Glomerular visceral epithelial cell (primary cell): ENCODE results near the gene TCL1B.

Experiments
- DNase-seq: peaks from one replicate; pipeline ENCODE4 v3.0.0-alpha.2; 2016; ENCODE audit errors: extremely low spot score

Gene TCL1B

DNA sequence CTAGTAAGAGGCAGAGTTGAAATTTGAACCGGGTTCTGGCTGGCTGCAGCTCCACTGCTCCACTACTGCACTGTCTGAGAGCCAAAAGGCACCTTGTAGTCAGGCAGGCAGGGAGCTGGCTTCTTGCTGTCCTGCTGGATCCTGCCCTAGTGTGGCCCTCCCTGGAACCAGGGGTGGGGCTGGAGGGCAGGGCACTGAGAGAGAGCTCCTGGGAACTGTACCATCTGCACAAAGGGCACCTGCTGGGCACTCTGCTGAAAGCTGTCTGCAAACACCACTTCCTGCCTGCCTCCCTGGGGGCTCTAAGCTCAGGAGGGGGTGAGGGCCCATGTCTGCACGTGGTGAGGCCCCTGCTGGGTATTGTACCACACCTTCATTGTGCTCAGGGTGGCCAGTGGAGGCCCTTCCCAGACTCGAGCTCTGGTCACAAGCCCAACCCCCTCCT is 19.0 kb upstream of the TCL1B start:
- DNase-seq: no peak

DNA sequence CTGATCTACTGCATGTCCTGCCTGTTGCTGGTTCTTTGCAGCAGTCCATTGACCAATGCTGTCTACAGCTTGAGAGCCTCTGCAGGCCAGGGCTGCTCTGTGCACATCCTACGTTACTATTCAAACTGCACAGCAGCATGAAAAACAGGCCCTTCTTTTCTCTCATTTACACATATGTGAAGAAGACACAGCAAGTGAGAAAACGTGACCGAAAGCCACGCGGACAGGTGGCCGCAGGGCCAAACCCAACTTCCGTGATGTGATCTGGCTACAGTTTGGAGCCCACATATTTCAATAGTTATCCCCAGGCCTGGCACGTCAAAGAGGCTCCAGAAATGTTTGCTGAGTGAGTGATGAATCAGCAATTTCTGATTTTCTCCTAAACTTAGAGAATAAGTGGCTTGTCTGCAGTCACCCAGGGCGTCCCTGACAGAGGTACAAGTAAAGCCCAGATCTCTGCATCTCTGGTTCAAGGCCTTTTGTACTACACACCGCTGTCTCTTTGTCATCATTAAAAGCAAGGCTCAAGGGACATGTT is 17.9 kb upstream of the TCL1B start:
- no peak for DNase-seq

DNA sequence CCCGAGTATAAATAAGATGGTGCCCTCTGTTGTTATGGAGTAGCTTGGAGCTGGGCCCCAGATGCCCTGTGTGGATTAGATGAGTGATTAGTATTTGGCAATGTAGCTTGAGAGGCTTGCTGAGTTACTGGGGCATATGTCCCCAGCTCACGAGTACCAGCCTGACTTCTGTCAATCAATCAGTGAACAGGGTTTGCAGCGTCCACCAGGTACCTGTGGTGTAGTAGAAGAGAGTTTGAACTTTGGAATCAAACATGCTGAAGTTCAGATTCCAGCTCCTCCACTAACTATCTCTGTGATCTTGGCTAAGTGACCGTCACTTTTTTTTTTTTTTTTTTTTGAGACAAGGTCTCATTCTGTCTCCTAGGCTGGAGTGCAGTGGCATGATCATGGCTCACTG is 11.6 kb upstream of the TCL1B start:
- no peak for DNase-seq

DNA sequence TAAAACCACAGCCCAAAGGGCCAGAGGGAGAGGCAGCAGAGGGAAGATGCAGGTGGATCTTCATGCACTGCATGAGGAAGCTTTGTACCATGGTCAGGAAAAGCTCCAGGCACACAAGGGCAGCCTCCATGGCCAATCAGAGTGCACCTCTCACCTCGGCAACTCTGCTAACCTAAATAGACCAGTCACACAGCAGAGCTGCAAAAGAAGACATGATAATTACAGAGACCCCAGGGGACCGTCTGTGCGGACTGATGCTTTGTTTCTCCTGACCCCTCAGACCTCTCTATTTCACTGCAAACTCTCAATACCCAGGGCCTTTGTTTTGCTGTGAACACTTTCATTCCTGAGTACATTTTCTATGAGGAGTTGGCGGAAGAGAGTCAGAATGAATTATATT is 10.7 kb upstream of the TCL1B start:
- no peak for DNase-seq

DNA sequence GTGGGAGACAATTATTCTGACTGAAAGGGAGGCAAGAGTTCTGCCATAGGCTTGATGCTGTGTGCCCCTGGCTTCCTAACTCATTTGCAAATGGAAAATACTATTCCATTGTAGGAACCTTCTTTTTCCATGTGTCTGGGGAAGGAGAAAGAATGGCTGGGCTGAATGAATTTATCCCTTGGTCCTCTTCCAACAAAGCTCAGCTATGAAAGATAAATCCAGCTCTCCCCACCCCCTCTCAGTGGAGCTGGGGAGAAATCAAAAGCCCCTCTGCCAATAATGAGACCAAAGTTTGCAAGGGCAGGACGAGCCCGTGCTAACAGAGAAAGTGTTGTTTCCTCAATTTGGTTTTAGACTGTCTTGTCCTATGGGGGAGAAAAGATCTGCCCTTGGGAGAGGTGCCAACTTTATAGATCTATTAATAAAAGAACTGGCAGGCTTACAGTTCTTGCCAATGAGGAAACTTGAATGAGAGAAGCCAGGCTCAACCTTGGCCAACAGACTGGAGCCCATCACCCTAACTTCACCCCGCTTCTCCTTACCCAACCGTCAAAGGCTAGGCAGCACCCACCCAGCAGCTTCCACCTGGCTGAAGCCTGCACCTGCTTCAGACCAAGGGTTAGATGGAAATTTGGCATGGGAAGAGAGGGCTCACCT is 8.9 kb upstream of the TCL1B start:
- DNase-seq: no peak

DNA sequence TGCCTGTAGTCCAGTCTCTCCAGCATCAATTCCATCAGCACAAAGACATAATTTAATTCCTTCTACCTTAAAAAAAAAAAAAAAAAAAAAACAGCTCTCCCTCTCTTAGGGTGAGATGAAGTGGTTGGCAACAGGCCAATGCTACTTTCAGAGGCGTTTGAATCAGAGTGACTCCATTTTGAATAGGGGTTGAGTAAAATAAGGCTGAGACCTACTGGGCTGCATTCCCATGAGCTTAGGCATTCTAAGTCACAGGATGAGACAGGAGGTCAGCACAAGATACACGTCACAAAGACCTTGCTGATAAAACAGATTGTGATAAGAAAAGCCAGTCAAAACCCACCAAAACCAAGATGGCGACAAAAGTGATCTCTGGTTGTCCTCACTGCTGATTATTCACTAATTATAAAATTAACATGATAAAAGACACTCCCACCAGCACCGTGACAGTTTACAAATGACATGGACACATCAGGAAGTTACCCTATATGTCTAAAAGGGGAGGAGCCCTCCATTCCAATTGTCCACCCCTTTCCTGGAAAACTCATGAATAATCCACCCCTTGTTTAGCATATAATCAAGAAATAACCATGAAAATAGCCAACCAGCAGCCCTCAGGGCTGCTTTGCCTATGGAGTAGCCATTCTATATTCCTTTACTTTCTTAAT is 6.9 kb upstream of the TCL1B start:
- DNase-seq: no peak

DNA sequence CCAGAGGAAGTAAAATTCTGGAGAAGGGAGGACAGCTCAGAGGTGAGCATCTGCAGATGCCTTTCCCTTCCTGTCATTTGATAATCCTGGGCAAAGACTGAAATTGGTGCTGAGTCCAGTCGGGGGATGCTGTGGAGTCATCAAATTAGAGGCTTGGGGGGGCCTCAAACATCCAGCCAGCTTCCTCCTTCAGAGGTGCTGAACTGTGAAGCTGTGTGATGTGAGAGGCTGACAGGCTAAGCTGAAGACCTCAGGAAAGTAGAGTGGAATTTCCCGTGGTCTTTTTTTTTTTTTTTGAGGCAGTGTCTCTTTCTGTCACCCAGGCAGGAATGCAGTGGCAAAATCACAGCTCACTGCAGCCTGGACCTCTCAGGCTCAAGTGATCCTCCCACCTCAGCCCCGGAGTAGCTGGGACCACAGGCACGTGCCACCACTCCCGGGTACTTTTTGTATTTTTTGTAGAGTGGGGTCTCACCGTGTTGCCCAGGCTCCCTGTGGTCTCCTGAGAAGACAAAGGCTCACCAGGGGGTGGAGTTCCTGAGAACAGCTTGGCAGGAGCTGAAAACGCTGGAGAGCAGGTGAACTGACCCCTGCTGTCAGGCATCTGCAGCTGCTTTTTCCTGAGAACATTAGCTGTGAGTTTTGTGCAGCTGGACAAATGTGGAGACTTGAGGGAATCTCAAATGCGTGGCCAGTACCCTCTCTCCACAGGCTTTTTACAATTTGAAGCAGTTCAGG is 6.1 kb upstream of the TCL1B start:
- no peak for DNase-seq

DNA sequence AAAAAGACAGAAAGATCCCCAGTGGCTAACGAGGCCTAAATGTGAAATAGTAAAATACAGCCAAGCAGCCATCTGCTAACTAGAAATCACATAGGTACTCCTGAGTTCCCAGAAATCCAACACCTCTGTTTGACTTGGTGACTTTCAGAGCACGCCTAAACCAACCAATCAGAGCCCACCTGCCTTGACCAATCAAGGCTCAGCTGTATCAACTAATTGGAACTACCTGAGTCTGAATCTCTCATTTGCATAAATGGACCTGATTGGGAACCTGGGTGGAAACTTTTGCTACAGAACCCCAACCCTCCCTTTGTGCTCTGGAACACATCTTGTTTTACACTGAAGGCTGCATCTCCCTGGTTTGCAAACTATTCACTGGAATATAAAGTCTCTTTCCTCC is 5.1 kb upstream of the TCL1B start:
- no peak for DNase-seq

DNA sequence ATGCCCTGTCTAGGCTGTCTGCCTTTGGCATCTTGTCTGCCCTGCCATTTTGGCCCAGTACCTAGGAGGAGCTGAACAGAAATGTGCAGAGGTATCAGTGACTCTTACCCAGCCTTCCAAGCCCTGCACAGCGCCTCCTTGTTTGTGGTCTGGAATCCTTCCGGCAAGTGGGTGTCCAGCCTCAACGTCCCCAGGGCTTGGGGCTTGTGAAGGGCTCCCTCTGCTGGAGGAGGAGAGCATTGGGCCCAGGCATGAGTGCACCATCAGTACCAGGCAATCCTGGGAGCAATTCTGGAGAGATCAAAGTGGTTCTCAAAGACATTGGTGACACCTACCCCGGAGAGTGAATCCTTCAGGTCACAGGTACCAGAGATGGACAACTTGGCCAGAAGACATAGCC is 2.4 kb upstream of the TCL1B start:
- peak; percentile 2 for DNase-seq

DNA sequence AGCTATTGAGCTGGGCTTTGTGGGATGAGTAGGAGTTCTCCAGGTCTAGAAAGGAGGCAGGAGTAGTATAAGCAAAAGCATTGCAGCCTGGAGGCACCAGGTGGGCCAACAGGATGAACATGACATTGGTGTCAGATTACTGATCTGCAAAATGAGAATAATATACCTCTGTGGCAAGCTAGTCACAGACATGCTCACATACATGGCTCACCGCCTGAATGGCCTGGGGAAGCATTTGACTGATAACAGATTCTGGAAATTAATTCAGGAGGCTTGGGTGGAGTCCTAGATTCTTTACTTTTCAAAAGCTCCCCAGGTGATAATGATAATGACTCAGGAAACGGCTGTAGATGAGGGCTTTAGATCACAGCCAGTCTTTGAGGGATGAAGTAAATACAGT is 709 bp downstream of the TCL1B start:
- no peak for DNase-seq

DNA sequence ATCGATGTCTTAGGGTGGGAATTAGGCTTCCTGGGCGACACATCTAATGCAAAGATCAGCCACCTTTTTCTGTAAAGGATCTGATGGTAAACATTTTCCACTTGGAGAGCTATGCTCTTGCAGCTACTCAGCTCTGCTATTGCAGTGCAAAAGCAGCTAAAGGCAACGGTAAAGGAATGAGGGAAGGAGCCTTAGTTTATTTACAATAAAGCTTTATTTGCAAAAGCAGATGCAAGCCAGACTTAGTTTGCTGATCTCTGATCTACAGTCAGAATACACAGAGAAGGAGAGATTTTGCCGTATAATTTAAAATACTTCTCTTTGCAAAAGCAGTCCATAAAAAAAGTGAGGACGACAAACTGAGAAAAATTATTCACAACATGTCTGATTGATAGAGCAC is 3.2 kb downstream of the TCL1B start:
- DNase-seq: no peak

DNA sequence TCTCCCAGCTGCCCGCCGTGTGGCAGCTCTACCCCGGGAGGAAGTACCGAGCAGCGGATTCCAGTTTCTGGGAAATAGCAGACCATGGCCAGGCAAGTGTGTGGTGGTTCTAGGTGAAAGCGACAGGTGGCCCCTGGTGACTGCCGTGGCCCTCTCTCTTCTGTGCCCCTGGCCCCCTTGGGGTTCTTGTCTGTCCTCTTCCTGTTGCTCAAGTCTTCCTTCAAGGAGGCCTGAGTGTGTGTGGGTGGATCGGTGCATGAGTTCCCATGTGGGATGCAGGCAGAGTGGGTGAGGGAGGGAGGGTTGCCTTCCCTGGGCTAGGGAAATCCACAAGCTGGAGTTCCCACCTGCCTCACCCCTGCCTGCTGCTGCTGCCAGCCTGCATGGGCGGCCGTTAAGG is 4.6 kb downstream of the TCL1B start:
- DNase-seq: no peak

DNA sequence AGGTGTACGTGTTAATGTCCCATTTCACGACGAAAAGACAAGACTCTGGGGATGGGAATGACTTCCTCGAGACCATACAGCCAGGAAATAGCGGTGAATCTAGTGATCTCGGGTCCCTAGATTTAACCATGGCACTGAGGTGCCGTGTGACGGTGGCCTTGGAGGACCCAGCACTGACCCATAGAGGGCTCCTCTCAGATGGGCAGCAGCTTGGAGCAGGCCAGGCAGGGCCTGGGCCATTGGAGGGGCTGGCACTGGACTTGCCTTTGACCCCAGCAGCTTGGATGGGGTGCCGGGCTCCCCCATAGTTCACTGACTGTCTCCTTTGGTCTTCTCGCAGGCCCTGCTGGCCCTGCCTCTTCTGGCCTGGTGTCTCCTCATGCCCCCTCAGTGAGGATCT is 5.4 kb downstream of the TCL1B start:
- DNase-seq: no peak

DNA sequence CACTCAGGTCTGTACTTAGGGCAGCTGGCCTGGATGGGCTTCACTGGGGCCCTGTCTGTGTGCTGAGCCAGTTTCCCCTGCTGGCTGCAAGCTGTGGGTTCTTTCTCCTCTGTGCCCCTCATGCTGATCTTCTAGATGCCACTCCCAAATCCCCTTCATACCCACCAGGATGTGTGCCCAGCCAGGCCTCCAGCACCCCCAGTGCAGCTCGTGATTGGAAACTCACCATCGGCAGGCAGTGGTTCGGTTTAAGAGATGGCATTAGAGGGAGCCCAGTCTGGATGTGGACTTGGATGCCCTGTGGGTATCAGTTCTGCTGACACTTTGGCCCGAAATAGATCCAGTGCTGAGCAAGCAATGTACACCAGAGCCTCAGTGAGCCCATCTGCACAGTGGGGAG is 5.9 kb downstream of the TCL1B start:
- DNase-seq: no peak

DNA sequence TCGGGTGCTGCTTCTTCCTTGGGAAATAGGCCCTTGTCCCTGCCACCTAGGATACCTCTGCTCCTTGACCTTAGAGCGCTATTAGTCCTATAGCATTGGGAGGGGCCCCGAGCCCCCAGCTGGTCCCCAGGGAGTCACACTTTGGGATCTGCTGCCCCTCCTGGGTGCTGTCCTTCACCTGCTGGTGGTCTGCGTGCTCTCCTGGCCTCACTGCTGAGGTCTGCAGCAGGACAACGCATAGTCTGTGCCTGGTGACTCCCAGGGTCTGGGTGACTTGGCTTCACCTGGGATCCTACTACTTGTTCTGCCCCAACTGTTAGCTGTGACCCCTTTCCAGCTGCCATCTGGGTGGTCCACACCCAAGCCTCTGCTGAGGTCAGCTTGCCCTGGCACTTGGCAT is 8.8 kb downstream of the TCL1B start:
- no peak for DNase-seq

DNA sequence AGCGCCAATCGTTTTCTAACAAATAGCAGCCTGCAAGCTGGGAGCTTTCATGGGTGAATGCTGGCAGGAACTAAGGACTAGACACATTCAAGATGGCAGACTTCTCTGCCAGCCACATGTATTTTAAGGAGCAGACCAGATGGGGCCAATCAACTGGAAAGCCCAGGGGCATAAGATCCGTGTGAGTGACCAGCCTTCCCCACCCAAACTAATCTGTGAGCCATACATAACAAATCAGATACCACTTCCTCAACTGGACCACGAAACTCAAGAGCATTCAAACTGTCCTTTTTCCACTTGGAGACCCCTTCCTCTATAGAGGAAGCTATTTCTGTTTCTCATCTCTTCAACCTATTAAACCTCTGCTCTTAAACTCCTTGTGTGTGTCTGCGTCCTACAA is 9.7 kb downstream of the TCL1B start:
- DNase-seq: no peak

DNA sequence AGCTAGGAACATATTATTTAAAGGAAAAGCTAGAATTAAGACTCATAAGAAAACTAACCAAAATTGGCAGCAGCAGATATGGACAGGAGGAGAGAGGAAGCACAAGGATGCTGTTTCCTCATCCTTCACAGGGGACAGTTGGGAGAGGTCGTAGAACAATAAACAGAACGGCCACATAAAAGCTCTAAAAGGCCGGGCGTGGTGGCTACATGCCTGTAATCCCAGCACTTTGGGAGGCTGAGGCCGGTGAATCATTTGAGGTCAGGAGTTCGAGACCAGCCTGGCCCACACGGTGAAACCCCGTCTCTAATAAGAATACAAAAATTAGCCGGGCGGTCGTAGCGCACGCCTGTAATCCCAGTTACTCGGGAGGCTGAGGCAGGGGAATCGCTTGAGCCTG is 10.5 kb downstream of the TCL1B start:
- DNase-seq: no peak

DNA sequence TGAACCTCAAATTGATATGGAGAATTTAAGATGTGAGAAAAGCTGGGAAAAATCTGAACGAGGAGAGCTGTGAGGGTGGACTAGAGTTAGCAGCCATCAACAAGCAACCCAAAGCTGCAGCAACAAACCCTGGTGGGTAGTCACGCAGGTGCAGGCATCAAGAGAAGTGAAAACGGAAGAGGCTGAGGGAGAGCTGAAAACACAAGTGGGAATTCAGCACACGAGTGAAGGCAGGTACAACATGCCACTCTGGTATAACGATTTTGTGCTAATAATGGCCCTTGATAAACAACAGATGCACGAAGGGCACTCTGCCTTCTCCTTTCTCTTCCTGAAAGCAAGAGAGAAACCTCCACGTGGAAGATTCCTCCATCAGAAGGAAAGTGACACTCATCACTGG is 11.5 kb downstream of the TCL1B start:
- DNase-seq: no peak

DNA sequence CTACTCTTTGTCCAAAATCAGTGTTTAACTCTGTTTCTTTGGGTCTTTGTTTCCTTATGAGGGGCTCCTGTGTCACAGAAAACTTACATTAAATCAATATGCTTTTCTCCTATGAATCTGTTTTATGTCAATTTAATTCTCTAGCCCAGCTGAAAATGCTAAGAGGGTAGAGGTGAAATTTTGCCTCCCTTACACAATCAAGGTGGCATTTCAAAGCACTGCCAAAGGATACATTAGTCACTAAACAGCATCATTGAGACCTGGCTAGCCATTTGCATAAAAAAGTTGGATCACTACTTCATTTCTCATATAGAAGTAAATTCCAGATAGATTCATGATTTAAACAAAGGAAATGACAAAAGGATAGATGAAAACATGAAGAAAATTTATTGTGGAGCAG is 12.1 kb downstream of the TCL1B start:
- no peak for DNase-seq

DNA sequence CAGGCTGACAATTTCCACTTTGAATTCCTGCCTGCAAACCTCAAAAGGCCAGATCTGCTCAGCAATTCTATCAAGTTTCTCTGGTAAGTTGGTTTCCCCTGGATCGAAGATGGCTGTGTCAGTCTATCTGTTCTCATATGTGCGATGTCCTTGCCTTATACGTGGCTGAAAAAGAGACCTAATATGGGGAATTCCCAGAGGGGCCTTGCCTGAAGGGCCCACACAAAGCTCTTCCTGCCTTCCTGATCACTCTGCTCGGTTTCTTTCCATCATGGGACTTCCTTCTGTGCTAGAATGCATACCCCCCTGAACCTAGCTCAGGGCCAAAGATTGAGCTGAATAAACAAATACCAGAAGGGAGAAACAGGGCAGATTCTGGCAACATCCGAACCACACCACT is 13.2 kb downstream of the TCL1B start:
- no peak for DNase-seq

DNA sequence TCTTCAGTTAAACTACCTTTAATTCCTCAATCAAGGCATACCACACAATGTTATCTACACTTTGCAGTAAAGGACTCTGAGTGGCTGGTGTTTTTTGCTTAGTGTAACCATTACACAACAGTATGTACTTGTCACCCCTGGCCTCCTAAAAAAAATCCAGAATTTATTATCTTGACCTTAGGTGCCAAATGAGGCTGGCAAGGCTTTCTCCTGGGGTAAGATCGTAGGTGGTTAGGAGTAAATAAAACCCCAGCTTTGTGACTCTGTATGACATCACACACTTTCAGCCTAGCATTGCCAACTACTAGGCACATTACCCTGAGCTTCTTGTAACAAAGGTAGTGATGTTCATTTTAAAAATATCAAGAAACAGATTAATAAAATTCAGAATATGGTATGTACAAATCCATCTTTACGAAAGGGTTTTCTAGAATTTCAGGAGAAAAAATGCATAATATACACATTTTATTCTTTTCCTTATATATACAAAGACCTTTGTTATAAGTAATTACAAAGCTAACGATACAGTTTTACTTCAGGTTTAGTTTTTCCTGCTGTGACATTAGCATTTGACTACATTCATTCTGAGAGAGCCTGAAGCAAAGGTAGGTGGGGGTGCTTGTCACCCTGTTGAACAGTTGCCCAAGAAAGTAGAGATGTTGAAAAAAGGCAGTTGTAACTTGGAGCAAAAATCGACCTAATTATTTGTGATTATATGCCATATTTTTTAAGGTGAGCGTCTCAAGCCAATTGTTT is 14.2 kb downstream of the TCL1B start:
- DNase-seq: no peak

DNA sequence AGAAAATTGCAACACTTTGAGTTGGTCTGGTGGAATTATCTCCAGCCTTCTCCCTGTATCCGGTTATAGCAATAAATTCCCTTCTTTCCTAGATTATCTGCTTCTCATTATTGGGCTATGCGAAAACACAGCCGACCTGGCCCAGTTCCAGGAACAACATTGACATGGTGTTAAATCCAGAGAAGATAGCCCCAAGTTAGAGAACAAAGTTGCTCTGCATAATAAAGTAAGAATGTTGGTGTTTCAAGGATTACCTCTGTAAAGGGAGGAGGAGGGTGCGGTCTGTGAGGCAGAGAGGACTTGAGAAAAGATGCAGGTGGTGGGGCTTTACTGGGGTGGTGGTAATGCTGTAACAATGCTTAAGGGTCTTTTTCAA is 15.6 kb downstream of the TCL1B start:
- DNase-seq: no peak
